ENCODE results near the gene MYL10. TPM values are rescaled to one million over a fixed set of nuclear protein-coding genes. Genes with fewer than 3 reads are reported as not detected.
A peak's percentile ranks its signal among the peaks of the same experiment; 100 is the strongest.

The MYL10 gene
- total RNA-seq, 1 experiment from 2014 or later: not detected

- RAD21 ChIA-PET (ENCODE audit: low non-redundant PET in 1 of 2, low total read pairs in 2 of 2, uncharacterized antibody in 2 of 2, unreplicated experiment in 2 of 2): interaction anchor here in 1 of 2 experiments (0.6 kb wide), 1 partner anchor 29 kb away, joined by 3 read pairs; no protein-coding TSS in a partner anchor
- no peak overlapping the region for H3K9ac ChIP-seq (ENCODE audit: low read length)
- no peak overlapping the region for H3K4me3 ChIP-seq (replicated peaks in 1 of 2; ENCODE audit: low read depth in 1 of 2, low read length in 2 of 2)
- H3K79me2 ChIP-seq (ENCODE audit: insufficient read depth, low read length): no peaks in the 10 kb centered on the region
- ATAC-seq (no peak), DNase-seq (ENCODE audit: low read depth, low spot score) (no peak)
- no peaks in the 10 kb centered on the region for H3K36me3 ChIP-seq (ENCODE audit: control insufficient read depth in 1 of 2, insufficient read depth in 2 of 2, low read length in 2 of 2)
- CTCF ChIA-PET: no interaction called here
- POLR2A ChIA-PET: no interaction called here
- H3K9me3 ChIP-seq (ENCODE audit: control insufficient read depth in 1 of 2, insufficient read depth in 1 of 2, low read depth in 1 of 2, low read length in 2 of 2): peaks cover 0 to 5% of the 10 kb centered on the region in 2 experiments; a peak in 1 of 4 replicates
- no peaks in the 10 kb centered on the region for H4K20me1 ChIP-seq (ENCODE audit: insufficient read depth)
- no peaks in the 10 kb centered on the region for H3K27me3 ChIP-seq (ENCODE audit: insufficient read depth, low read length)
- TF ChIP-seq CBX3 (IDR thresholded peaks at IDR 0.05; ENCODE audit: low read depth): no peak
- no peak for TF ChIP-seq REST (IDR thresholded peaks at IDR 0.05; ENCODE audit: low read depth)
- TF ChIP-seq ZFX (IDR thresholded peaks at IDR 0.05): no peak
- no peak for TF ChIP-seq SRF (IDR thresholded peaks at IDR 0.05; ENCODE audit: low read depth)
- TF ChIP-seq ELF1 (IDR thresholded peaks at IDR 0.05; ENCODE audit: borderline replicate concordance, low read depth): no peak
- TF ChIP-seq YY1 (IDR thresholded peaks at IDR 0.05; ENCODE audit: extremely low read depth, insufficient replicate concordance, low read depth, low read length): no peak
- no peak for TF ChIP-seq FOSL1 (IDR thresholded peaks at IDR 0.05; ENCODE audit: low read depth)
- no peak for TF ChIP-seq RAD21 (IDR thresholded peaks at IDR 0.05; ENCODE audit: low read depth)
- TF ChIP-seq ZBTB33 (IDR thresholded peaks at IDR 0.05; ENCODE audit: extremely low read depth, insufficient replicate concordance, low read length): no peak
- TF ChIP-seq MAX (IDR thresholded peaks at IDR 0.05): no peak
- no peak for TF ChIP-seq EGR1 (IDR thresholded peaks at IDR 0.05; ENCODE audit: low read depth)
- TF ChIP-seq CEBPB (IDR thresholded peaks at IDR 0.05; ENCODE audit: low read depth): no peak
- no peak for TF ChIP-seq TCF7L2 (IDR thresholded peaks at IDR 0.05; ENCODE audit: borderline replicate concordance, extremely low read depth, insufficient read depth, insufficient read length)
- no peak for TF ChIP-seq SIN3A (IDR thresholded peaks at IDR 0.05; ENCODE audit: low read depth)
- TF ChIP-seq EZH2phosphoT487 (IDR thresholded peaks at IDR 0.05; ENCODE audit: borderline replicate concordance): no peak
- TF ChIP-seq POLR2A (IDR thresholded peaks at IDR 0.05; ENCODE audit: borderline replicate concordance, extremely low read depth, insufficient read depth, insufficient read length): no peak
- TF ChIP-seq JUND (IDR thresholded peaks at IDR 0.05): no peak
- TF ChIP-seq POLR2AphosphoS5 (IDR thresholded peaks at IDR 0.05; ENCODE audit: low read depth, low read length): no peak
- no peak for TF ChIP-seq EZH2 (IDR thresholded peaks at IDR 0.05)
- no peak for TF ChIP-seq ZNF274 (IDR thresholded peaks at IDR 0.05; ENCODE audit: low read depth, low read length)
- H3K9me2 ChIP-seq (ENCODE audit: insufficient read depth): no peaks in the 10 kb centered on the region
- peaks cover 12 to 20% of the 10 kb centered on the region in 2 experiments for H3K4me1 ChIP-seq (ENCODE audit: control insufficient read depth in 1 of 2, insufficient read depth in 2 of 2, low read length in 2 of 2)
- H3K27ac ChIP-seq (ENCODE audit: low read depth, low read length): no peak overlapping the region
- intact Hi-C loops (cut with micrococcal nuclease): no loop called here
- H2AFZ ChIP-seq (ENCODE audit: low read depth, low read length, poor library complexity, severe bottlenecking): no peak overlapping the region
- H3K4me2 ChIP-seq (ENCODE audit: low read length): peak overlapping the region; percentile 35
- no TSS peak for BruUV-seq (replicated peaks)
Measured at GRCh38 chr7:101677797-101678479, 48.8 kb upstream of the MYL10 start.
